ENCODE results near the gene CBR3.

CBR3 gene

GRCh38 chr21:36186506-36187399 is 51.9 kb downstream of the CBR3 start:
- DNase-seq: peak; percentile 25 to 62

DNA sequence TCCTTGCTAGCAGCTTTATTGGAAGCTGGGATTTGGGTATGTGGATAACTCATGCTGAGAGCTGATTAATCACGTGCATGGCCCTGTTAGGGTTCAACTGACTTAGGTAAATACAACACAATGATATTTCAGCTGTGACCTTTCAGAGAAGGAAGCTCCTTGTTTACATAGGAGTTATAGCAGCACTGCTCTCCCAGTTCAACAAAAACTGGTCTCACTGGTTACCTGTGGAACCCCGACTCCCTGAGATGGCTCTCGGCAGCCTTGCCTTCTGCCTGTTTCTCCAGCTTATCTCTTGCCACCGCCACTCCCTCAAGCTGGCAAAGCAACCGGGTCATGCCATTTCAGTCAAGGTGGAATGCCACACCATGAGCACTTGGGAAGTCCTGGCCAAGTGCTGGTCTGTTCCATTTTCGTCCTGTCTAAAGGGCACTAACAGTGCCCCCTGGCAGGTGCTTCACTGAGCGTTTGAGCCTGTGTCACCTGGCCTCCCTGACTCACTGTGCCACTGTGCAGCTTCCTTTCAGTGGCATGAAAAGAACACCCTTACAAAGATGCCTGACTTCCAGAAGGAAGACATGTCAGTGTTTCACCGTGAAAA is 53.3 kb downstream of the CBR3 start:
- DNase-seq: no peak

DNA sequence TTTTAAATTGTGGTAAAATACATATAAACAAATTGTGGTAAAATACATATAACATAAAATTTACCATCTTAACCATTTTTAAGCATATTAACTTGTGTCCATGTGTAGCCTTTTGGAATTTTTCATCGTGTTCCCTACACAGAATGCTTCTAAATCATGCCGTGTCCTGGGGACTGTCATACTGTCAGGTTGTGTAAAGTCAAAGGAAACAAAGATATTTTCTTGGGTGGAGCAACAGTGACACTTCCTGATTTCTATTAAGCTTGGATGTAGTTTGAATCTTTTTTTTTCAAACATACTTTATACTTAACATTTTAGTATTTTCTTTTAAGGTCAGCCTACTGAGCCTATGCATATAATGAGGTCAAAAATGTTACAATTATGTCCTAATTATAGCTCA is 54.1 kb downstream of the CBR3 start:
- peak; percentile 62 to 64 for DNase-seq

DNA sequence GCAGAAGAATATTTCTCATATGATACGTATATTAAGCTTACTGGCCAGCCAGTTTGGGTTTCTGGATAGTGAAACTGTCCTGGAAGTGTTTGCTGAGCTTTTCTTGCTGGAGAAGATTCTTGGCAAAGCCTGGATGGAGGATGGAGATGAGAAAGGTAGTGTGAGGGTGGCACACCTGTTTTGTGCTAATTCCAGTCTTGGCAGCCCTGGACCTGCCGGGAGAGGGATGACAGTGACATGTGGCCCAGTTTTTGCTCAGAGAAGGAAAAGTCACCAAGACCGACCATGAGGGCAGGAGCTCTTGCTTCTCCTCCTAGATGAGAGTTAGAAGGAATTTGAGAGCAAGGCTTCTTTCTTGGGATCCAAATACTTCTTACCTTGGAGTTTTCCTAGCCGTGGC is 55.9 kb downstream of the CBR3 start:
- no peak for DNase-seq

- no peak for DNase-seq
Observed at GRCh38 chr21:36193200-36193599, 58.3 kb downstream of the CBR3 start.

GRCh38 chr21:36194024-36194423 is 59.1 kb downstream of the CBR3 start:
- DNase-seq: no peak

DNA sequence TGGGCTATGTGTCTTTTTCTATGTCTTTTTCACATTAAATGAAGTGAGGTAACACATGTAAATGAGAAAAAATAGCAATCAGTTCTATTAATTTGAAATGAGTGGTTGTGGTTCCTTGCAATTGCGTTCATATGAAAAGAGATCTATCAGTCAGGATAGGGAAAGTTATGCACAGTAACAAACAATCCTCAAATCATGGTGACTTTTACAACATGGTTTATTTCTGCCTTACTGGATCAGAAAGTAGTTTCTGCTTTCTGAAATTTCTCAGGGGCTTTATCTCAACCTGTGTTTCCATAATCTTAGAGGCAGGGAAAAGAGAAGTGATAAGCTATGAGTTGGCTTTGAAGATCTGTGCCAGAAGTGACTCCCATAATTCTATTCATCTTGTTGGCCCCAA is 60.7 kb downstream of the CBR3 start:
- DNase-seq: peak in 1 of 2 donors; percentile 6
